ENCODE results near the gene C11orf52. TPM values are rescaled to one million over a fixed set of nuclear protein-coding genes. Genes with fewer than 3 reads are reported as not detected.

C11orf52 gene
- total and polyA plus RNA-seq, 2 donors (not counting 3 experiments of a cell fraction or from before 2014, with no cell fraction given), result 0.31 to 0.76 TPM

DNA sequence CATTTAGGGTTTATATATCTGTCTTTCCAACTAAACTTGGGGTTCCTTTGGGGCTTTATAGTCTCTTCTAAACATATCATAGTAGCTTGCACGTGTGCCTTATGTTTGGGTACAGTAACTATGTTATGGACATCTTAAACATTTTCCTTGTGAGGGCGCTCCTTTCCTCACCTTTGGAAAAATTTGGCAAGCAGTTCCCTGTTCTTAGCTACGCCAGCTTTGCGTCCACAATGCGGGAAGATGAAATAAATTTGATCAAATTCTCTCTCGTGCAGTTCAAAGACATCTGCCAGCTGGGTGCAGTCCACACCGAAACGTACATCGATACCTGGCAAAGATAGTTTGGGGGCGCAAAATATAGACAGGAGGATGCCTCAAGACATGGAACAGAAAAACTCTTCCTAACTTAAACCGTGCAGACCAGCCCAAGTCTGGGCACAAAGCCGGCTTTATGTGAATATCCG, 40.3 kb upstream of the C11orf52 start:
- peak overlapping the region; percentile 93 for H3K27ac ChIP-seq (ENCODE audit: insufficient read depth, low read depth, low read length)
- BruUV-seq (replicated peaks), result TSS peak; percentile 68
- peak overlapping the region; percentile 92 for H3K4me2 ChIP-seq (ENCODE audit: insufficient read depth, low read length)
- no peaks in the 10 kb centered on the region for H3K36me3 ChIP-seq (ENCODE audit: control insufficient read depth in 2 of 2, extremely low read depth in 1 of 2, insufficient read depth in 2 of 2, low read length in 2 of 2)
- H3K9me1 ChIP-seq (replicated peaks; ENCODE audit: control insufficient read depth, extremely low read depth, insufficient read depth, low read length), result no peaks in the 10 kb centered on the region
- ChIA-PET POLR2A (no interaction called here), CTCF (interaction anchor here (0.8 to 1.7 kb wide), 3 partner anchors 48 to 104 kb away, joined by 3 to 10 read pairs (median 5); no protein-coding TSS in a partner anchor)
- no peaks in the 10 kb centered on the region for H3K9me3 ChIP-seq (replicated peaks; ENCODE audit: control insufficient read depth, insufficient read depth, low read length)
- no peaks in the 10 kb centered on the region for H3K79me2 ChIP-seq (ENCODE audit: control insufficient read depth, insufficient read depth, low read length)
- H2AFZ ChIP-seq (ENCODE audit: low read depth, low read length), result peak overlapping the region; percentile 86
- FAIRE-seq, result no peak
- no peaks in the 10 kb centered on the region for H3K27me3 ChIP-seq (ENCODE audit: control insufficient read depth in 2 of 2, insufficient read depth in 2 of 2, low read length in 2 of 2)
- DNase-seq (ENCODE audit: low read depth, low spot score), result no peak
- no peaks in the 10 kb centered on the region for H4K20me1 ChIP-seq (replicated peaks; ENCODE audit: control insufficient read depth, extremely low read depth, insufficient read depth, low read length)
- intact Hi-C loops (cut with micrococcal nuclease), result loop anchor here (2.0 kb wide), 2 partner anchors 296 to 348 kb away; partner anchors contain the start of genes BCO2 and PTS
- peak overlapping the region; percentile 53 to 84 (median 62) for H3K4me3 ChIP-seq (replicated peaks in 1 of 3; ENCODE audit: insufficient read depth in 1 of 3, low read depth in 1 of 3, low read length in 3 of 3)
- dilution Hi-C loops (cut with MboI; ENCODE audit: extremely low pct_ligation_motif_present, low sequenced_read_pairs), result no loop called here
- TF ChIP-seq POLR2AphosphoS5 (IDR thresholded peaks at IDR 0.05; ENCODE audit: insufficient read depth, low read depth, low read length), result no peak
- no peak for TF ChIP-seq EZH2 (IDR thresholded peaks at IDR 0.05; ENCODE audit: borderline replicate concordance, low read depth, low read length, severe bottlenecking)
- TF ChIP-seq JUN (IDR thresholded peaks at IDR 0.05; ENCODE audit: borderline replicate concordance, insufficient read depth, insufficient read length, low read depth), result no peak
- TF ChIP-seq, protein P1, sequence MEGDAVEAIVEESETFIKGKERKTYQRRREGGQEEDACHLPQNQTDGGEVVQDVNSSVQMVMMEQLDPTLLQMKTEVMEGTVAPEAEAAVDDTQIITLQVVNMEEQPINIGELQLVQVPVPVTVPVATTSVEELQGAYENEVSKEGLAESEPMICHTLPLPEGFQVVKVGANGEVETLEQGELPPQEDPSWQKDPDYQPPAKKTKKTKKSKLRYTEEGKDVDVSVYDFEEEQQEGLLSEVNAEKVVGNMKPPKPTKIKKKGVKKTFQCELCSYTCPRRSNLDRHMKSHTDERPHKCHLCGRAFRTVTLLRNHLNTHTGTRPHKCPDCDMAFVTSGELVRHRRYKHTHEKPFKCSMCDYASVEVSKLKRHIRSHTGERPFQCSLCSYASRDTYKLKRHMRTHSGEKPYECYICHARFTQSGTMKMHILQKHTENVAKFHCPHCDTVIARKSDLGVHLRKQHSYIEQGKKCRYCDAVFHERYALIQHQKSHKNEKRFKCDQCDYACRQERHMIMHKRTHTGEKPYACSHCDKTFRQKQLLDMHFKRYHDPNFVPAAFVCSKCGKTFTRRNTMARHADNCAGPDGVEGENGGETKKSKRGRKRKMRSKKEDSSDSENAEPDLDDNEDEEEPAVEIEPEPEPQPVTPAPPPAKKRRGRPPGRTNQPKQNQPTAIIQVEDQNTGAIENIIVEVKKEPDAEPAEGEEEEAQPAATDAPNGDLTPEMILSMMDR (IDR thresholded peaks at IDR 0.05; ENCODE audit: extremely low read depth in 1 of 2, insufficient read depth in 1 of 2, low read depth in 1 of 2, low read length in 2 of 2), result no peak
- no peak for TF ChIP-seq GATA2 (IDR thresholded peaks at IDR 0.05; ENCODE audit: insufficient read depth, insufficient read length, low read depth, low read length)
- TF ChIP-seq POLR2A (IDR thresholded peaks at IDR 0.05; ENCODE audit: low read depth, low read length), result no peak
- H3K9ac ChIP-seq (replicated peaks; ENCODE audit: extremely low read depth, insufficient read depth, low read length), result peak overlapping the region; percentile 95
- H3K4me1 ChIP-seq (ENCODE audit: control insufficient read depth, extremely low read depth, insufficient read depth, low read length), result peaks cover 21% of the 10 kb centered on the region
